Measurements from ENCODE around the gene PAXIP1. TPM values are rescaled to one million over a fixed set of nuclear protein-coding genes. Genes with fewer than 3 reads are reported as not detected.
A peak's percentile ranks its signal among the peaks of the same experiment; 100 is the strongest.

The PAXIP1 gene
- total RNA-seq, 1 donor from 2014 or later: 11.8 TPM

DNA sequence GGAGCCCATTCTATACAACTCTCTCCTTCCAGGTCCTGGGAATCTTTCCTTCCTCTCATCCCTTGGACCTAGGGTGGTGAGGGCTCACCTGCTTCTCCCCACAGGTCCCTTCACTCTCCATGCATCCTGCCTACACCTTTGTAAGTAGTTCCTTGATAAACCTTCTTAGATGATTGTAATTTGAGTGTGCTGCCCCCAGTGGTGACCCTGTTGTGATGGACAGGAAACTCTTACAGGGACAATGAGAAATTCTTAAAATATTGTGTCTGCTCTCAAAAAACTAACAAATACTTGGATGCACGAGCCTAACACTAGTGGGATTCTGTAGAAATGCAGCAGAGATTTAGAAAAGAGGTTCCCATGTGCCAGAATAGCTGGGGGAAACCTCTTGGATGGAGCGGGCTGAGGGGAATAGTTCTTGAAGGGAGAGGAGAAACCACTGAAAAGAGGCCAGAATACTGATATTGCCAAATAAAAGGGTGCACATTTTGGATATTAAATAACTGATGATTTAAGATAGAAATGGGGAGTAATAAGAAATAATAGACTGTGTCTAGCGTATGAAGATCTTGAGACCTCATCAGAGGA is 6.7 kb upstream of the PAXIP1 start:
- Histone ChIP-seq H3K9me3 (no peaks in the 10 kb centered on the region), H3K36me3 (no peaks in the 10 kb centered on the region), H3K4me1 (peaks cover 4% of the 10 kb centered on the region), H3K27me3 (no peaks in the 10 kb centered on the region), H3K27ac (no peak overlapping the region), H3K4me3 (no peak overlapping the region)
- no peak for DNase-seq
- no peak for ATAC-seq
- intact Hi-C loops (cut with DNase I): no loop called here
- TF ChIP-seq, protein P1, sequence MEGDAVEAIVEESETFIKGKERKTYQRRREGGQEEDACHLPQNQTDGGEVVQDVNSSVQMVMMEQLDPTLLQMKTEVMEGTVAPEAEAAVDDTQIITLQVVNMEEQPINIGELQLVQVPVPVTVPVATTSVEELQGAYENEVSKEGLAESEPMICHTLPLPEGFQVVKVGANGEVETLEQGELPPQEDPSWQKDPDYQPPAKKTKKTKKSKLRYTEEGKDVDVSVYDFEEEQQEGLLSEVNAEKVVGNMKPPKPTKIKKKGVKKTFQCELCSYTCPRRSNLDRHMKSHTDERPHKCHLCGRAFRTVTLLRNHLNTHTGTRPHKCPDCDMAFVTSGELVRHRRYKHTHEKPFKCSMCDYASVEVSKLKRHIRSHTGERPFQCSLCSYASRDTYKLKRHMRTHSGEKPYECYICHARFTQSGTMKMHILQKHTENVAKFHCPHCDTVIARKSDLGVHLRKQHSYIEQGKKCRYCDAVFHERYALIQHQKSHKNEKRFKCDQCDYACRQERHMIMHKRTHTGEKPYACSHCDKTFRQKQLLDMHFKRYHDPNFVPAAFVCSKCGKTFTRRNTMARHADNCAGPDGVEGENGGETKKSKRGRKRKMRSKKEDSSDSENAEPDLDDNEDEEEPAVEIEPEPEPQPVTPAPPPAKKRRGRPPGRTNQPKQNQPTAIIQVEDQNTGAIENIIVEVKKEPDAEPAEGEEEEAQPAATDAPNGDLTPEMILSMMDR (IDR thresholded peaks at IDR 0.05): peak; percentile 26

DNA sequence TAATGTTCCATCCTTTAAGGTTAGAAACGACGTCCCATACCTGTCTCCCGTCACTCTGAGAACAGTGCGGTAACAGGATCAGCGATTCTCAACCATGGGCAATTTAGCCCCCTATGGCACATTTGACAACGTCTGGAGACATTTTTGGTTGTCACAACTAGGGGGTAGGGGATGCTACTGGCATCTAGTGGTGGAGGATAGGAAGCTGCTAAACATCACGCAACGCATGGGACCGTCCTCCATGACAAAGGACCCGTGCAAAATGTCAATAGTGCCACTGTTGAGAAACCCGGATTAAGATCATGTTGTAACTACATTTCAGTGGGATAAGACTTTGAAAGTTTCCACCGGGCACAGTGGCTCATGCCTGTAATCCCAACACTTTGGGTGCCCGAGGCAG is 5.0 kb upstream of the PAXIP1 start:
- no peaks in the 10 kb centered on the region for H3K9me3 ChIP-seq
- TF ChIP-seq, protein P1 (IDR thresholded peaks at IDR 0.05): peak; percentile 32
- no peak for DNase-seq
- H3K4me1 ChIP-seq: peaks cover 10% of the 10 kb centered on the region
- no peak overlapping the region for H3K4me3 ChIP-seq
- no peaks in the 10 kb centered on the region for H3K27me3 ChIP-seq
- no peaks in the 10 kb centered on the region for H3K36me3 ChIP-seq
- intact Hi-C loops (cut with DNase I): no loop called here
- H3K27ac ChIP-seq: no peak overlapping the region
- no peak for ATAC-seq

DNA sequence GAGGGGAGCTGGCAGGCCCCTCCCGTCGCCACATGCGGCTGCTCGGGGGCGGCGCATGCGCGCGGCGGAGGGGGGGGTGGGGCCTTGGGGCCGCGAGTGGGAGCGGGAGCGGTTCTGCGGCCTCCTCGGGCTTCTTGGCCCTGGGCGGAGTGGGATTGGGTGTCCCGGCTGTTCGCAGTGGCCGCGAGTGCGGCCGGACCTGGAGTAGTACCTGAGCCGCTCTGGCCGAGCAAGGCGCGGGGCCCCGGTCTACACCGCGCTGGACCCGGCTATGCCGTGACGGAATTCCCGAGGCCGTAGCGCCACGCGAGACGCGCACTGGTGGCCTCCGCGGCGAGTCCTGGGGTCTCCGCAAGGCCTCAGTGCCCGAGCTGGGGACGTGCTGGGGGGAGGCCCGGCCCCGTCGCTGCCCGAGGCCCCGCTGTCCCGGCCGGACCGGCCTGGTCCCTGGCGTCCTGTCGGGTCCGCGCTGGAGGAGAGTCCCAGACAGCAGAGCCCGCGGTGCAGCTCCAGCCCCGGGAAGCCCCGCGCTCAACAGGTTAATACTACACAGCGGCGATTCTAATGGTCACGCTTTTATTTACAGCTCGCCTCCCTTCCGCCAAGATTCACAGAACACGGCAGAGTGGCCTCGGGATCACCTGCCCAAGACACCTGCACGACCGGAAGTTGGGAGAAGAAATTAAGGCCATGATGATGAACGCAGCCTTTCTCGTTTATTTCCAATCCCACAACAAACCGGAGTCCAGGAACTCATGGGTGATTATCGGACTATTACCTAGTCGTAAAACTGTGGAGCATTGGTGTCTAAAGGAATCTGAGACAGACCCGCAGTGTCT is 671 bp upstream of the PAXIP1 start:
- Histone ChIP-seq H3K4me1 (peaks cover 17% of the 10 kb centered on the region), H3K27me3 (no peaks in the 10 kb centered on the region), H3K9me3 (no peaks in the 10 kb centered on the region), H3K36me3 (peaks cover under 1% of the 10 kb centered on the region), H3K27ac (peak overlapping the region; percentile 89), H3K4me3 (peak overlapping the region; percentile 88)
- TF ChIP-seq, protein P1 (IDR thresholded peaks at IDR 0.05): no peak
- intact Hi-C loops (cut with DNase I): no loop called here
- DNase-seq: peak; percentile 92
- ATAC-seq: peak; percentile 97

DNA sequence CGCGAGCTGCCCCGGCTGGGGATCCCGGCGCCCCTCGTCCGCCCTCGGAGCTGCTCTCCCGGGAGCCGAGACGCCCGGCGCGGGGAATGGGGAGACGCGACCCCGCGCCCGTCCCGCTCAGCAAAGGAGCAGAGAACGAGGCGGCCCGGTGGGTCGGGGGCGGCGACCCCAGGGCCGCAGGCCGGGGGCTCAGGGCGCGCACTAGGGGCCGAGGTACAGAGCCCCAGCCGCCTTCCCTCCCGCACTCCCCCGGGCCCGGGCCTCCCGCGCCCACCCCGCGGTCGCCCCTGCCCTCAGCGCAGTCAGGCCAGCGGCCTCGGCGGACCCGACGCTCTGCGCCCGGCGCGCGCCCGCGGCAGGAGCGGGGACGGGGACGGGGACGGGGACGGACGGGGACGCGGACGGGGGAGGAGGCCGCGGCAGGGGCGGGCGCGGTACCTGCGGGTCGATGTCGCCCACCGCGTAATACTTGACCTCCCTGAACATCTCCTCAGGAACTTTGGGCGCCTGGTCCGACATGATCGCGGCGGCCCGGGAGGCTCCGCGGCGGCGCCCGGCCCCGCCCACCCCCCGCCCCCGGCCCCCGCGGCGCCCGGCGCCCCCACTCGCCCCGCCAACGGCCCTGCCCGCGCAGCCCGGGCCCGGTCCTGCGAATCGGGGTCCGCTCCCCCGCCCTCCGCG is 373 bp downstream of the PAXIP1 start:
- Histone ChIP-seq H3K4me3 (peak overlapping the region; percentile 70), H3K27me3 (no peaks in the 10 kb centered on the region), H3K36me3 (peaks cover 11% of the 10 kb centered on the region), H3K27ac (peak overlapping the region; percentile 36), H3K4me1 (peaks cover 17% of the 10 kb centered on the region), H3K9me3 (no peaks in the 10 kb centered on the region)
- intact Hi-C loops (cut with DNase I): no loop called here
- DNase-seq: peak; percentile 76
- TF ChIP-seq, protein P1 (IDR thresholded peaks at IDR 0.05): no peak
- ATAC-seq: peak; percentile 43

DNA sequence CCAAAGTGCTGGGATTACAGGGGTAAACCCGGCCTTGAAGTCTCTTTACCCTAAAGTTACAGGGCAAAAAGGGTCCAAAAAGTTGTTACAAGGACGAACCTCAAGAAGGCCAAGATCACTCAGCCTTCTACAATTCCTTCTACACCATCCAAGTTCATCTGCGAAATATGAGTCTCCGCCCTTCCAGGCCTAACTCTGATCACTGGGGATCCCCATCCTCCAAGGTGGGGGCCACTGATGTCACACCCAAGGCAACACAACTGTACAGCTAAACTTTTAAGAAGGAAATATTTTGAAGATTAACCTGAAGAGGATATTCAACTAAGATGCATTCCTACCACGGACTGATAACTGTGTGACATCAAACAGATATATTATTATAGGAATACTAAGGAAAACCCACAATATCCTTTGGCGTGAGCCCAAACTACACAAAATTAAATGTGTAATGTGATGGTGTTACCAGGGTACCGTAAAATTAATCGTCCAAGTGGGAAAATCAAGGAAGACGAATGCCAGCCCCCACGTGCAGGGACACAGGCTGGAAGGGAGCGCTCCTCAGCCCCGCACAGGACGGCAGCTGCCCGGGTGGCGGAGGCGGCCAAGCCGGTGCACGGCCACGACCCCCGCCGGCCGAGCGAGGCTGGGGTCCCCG is 1.0 kb downstream of the PAXIP1 start:
- H3K27ac ChIP-seq: peak overlapping the region; percentile 36
- intact Hi-C loops (cut with DNase I): no loop called here
- ATAC-seq (no peak), DNase-seq (no peak)
- no peaks in the 10 kb centered on the region for H3K9me3 ChIP-seq
- H3K4me1 ChIP-seq: peaks cover 17% of the 10 kb centered on the region
- H3K27me3 ChIP-seq: no peaks in the 10 kb centered on the region
- H3K4me3 ChIP-seq: peak overlapping the region; percentile 70
- H3K36me3 ChIP-seq: peaks cover 18% of the 10 kb centered on the region
- TF ChIP-seq, protein P1 (IDR thresholded peaks at IDR 0.05): no peak

Data from upper lobe of right lung (tissue), 1 donor.